H1 (cell line): ENCODE data around the gene SFT2D1. TPM values are rescaled to one million over a fixed set of nuclear protein-coding genes. Genes with fewer than 3 reads are reported as not detected.

Source experiments
- CTCF ChIA-PET: fragments of 300-600 bp; sonication (Branson Sonifier 250); formaldehyde crosslinking; loops from one replicate; lab custom pipeline; 2021; ENCODE audit not compliant: partially characterized antibody; lab: Charles Lee
- POLR2A ChIA-PET: fragments of 300-600 bp; sonication (Branson Sonifier 250); formaldehyde crosslinking; loops from one replicate; lab custom pipeline; 2021; ENCODE audit warnings: inconsistent platforms; ENCODE audit not compliant: partially characterized antibody; lab: Charles Lee
- DNase-seq, 2 experiments: peaks; one replicate each; pipeline versions ENCODE4 v3.0.0 to v3.0.0-alpha.2; 2010 to 2022; ENCODE audit warnings: low spot score in 2 of 2, low read depth in 1 of 2, mixed read lengths in 1 of 2
- FAIRE-seq: peaks from 2 replicates; lab custom pipeline; 2011; peaks lifted over from hg19 to GRCh38; lab: Jason Lieb, UNC
- H2AFZ ChIP-seq: 2 replicates; pipeline ENCODE4 v1.8.1; 2012; ENCODE audit warnings: low read length, inconsistent platforms
- H2AK5ac ChIP-seq: 2 replicates; pipeline ENCODE4 v1.6.1; 2013; ENCODE audit warnings: low read depth, low read length
- H2BK120ac ChIP-seq: replicated peaks from 2 replicates; pipeline ENCODE3; 2013; ENCODE audit warnings: low read depth, low read length, inconsistent platforms
- H2BK12ac ChIP-seq: 2 replicates; pipeline ENCODE4 v1.6.1; 2013; ENCODE audit warnings: low read depth, low read length
- H2BK15ac ChIP-seq: 2 replicates; pipeline ENCODE4 v1.6.1; 2013; ENCODE audit warnings: low read length
- H2BK20ac ChIP-seq: 2 replicates; pipeline ENCODE4 v1.6.1; 2013; ENCODE audit warnings: low read length
- H2BK5ac ChIP-seq: 2 replicates; pipeline ENCODE4 v1.6.1; 2013; ENCODE audit warnings: low read depth, low read length
- H3K14ac ChIP-seq: 2 replicates; pipeline ENCODE4 v1.6.1; 2013; ENCODE audit warnings: inconsistent platforms; ENCODE audit not compliant: insufficient read length
- H3K18ac ChIP-seq: 2 replicates; pipeline ENCODE4 v1.6.1; 2013; ENCODE audit warnings: low read length; ENCODE audit errors: extremely low read depth
- H3K23ac ChIP-seq: 2 replicates; pipeline ENCODE4 v1.6.1; 2013; ENCODE audit warnings: inconsistent platforms; ENCODE audit not compliant: insufficient read length
- H3K23me2 ChIP-seq: 2 replicates; pipeline ENCODE4 v1.6.1; 2013; ENCODE audit warnings: low read depth, low read length
- H3K27ac ChIP-seq: 2 replicates; pipeline ENCODE4 v1.6.1; 2011; ENCODE audit warnings: low read depth, low read length, inconsistent platforms
- H3K27me3 ChIP-seq, 4 experiments: replicated peaks in 1 of 4; 1 replicate in 1 of 4; 2 replicates in 3 of 4; pipeline versions ENCODE4 v1.6.1 to v1.8.1; 2011 to 2013; ENCODE audit warnings: low read length in 3 of 4, mild to moderate bottlenecking in 3 of 4, inconsistent platforms in 2 of 4, mixed read lengths in 2 of 4, moderate library complexity in 1 of 4; ENCODE audit not compliant: control insufficient read depth in 3 of 4, insufficient read depth in 3 of 4; ENCODE audit errors: extremely low read depth in 1 of 4
- H3K36me3 ChIP-seq, 4 experiments: 2 replicates each; pipeline versions ENCODE4 v1.6.1 to v1.8.1; 2011 to 2013; ENCODE audit warnings: mild to moderate bottlenecking in 4 of 4, low read length in 3 of 4, moderate library complexity in 2 of 4, control low read depth in 1 of 4, inconsistent platforms in 1 of 4; ENCODE audit not compliant: insufficient read depth in 4 of 4, control insufficient read depth in 2 of 4
- H3K4ac ChIP-seq: replicated peaks from 2 replicates; pipeline ENCODE3; 2013; ENCODE audit warnings: low read length, low read depth, mixed read lengths, inconsistent platforms; ENCODE audit not compliant: insufficient read length
- H3K4me1 ChIP-seq, 4 experiments: replicated peaks in 1 of 4; 1 replicate in 1 of 4; 2 replicates in 3 of 4; pipeline versions ENCODE4 v1.6.1 to v1.8.1; 2011 to 2013; ENCODE audit warnings: low read length in 3 of 4, inconsistent platforms in 2 of 4, mixed read lengths in 1 of 4; ENCODE audit not compliant: insufficient read depth in 4 of 4, control insufficient read depth in 3 of 4
- H3K4me2 ChIP-seq, 2 experiments: 2 replicates each; pipeline versions ENCODE4 v1.6.1 to v1.8.1; 2011 to 2013; ENCODE audit warnings: low read depth in 2 of 2, low read length in 2 of 2, control low read depth in 1 of 2, inconsistent platforms in 1 of 2, mild to moderate bottlenecking in 1 of 2; ENCODE audit not compliant: insufficient read depth in 1 of 2
- H3K4me3 ChIP-seq, 4 experiments: fragments of 200-600, 300-600 bp in 1 of 4; sonication (generic), shearing (Covaris generic), sonication (Bioruptor Twin) in 1 of 4; 2 replicates each; pipeline versions ENCODE4 v1.5.1 to v1.8.1; 2011 to 2016; ENCODE audit warnings: low read length in 4 of 4, low read depth in 3 of 4, control low read depth in 2 of 4, inconsistent platforms in 2 of 4, mild to moderate bottlenecking in 2 of 4, mixed read lengths in 1 of 4, moderate library complexity in 1 of 4; ENCODE audit not compliant: insufficient read depth in 2 of 4; ENCODE audit errors: extremely low read depth in 1 of 4
- H3K56ac ChIP-seq: replicated peaks from 2 replicates; pipeline ENCODE3; 2013; ENCODE audit warnings: low read depth, mild to moderate bottlenecking, mixed read lengths, low read length, inconsistent platforms; ENCODE audit not compliant: insufficient read length
- H3K79me1 ChIP-seq: 2 replicates; pipeline ENCODE4 v1.6.1; 2013; ENCODE audit warnings: low read depth, low read length, control low read depth
- H3K79me2 ChIP-seq, 2 experiments: 2 replicates each; pipeline versions ENCODE4 v1.6.1 to v1.8.1; 2012 to 2013; ENCODE audit warnings: low read length in 2 of 2, mild to moderate bottlenecking in 2 of 2, inconsistent platforms in 1 of 2; ENCODE audit not compliant: insufficient read depth in 2 of 2, control insufficient read depth in 1 of 2
- H3K9ac ChIP-seq, 4 experiments: replicated peaks in 1 of 4; 1 replicate in 1 of 4; 2 replicates in 3 of 4; pipeline versions ENCODE4 v1.6.1 to v1.8.1; 2011 to 2013; ENCODE audit warnings: low read depth in 3 of 4, low read length in 3 of 4, control low read depth in 2 of 4, mild to moderate bottlenecking in 2 of 4, moderate library complexity in 2 of 4, inconsistent platforms in 1 of 4; ENCODE audit errors: extremely low read depth in 1 of 4
- H3K9me3 ChIP-seq, 2 experiments: 2 replicates each; pipeline versions ENCODE4 v1.6.1 to v1.8.1; 2012 to 2013; ENCODE audit warnings: mild to moderate bottlenecking in 2 of 2, moderate library complexity in 2 of 2, control low read depth in 1 of 2, inconsistent platforms in 1 of 2, low read depth in 1 of 2, low read length in 1 of 2, mixed read lengths in 1 of 2; ENCODE audit not compliant: insufficient read depth in 2 of 2
- H4K20me1 ChIP-seq, 2 experiments: replicated peaks in 1 of 2; 2 replicates each; pipeline versions ENCODE3 to v1.8.1; 2011 to 2013; ENCODE audit warnings: inconsistent platforms in 2 of 2, low read length in 2 of 2, mild to moderate bottlenecking in 1 of 2; ENCODE audit not compliant: insufficient read depth in 2 of 2, control insufficient read depth in 1 of 2
- H4K5ac ChIP-seq: 2 replicates; pipeline ENCODE4 v1.6.1; 2013; ENCODE audit warnings: low read length, low read depth, mixed read lengths, inconsistent platforms; ENCODE audit not compliant: insufficient read length
- H4K8ac ChIP-seq: 2 replicates; pipeline ENCODE4 v1.8.0; 2013; ENCODE audit warnings: mild to moderate bottlenecking, moderate library complexity, low read length, inconsistent platforms; ENCODE audit not compliant: insufficient read depth; ENCODE audit errors: extremely low read depth
- H4K91ac ChIP-seq: replicated peaks from 2 replicates; pipeline ENCODE3; 2013; ENCODE audit warnings: low read length, mixed read lengths, inconsistent platforms; ENCODE audit not compliant: insufficient read length
- CREB1 ChIP-seq: IDR thresholded peaks from 2 replicates; pipeline ENCODE4 v1.6.1; 2012; ENCODE audit warnings: inconsistent platforms
- CTCF ChIP-seq, 3 experiments: IDR thresholded peaks; 1 replicate in 2 of 3; 2 replicates in 1 of 3; pipeline versions ENCODE4 v1.5.1 to v1.6.1; 2011; ENCODE audit warnings: low read length in 3 of 3, mild to moderate bottlenecking in 3 of 3, inconsistent platforms in 2 of 3, low read depth in 1 of 3, moderate library complexity in 1 of 3; ENCODE audit not compliant: insufficient read depth in 1 of 3; ENCODE audit errors: control extremely low read depth in 1 of 3
- KDM4A ChIP-seq: IDR thresholded peaks from one replicate; pipeline ENCODE4 v1.7.1; 2012; ENCODE audit warnings: low read depth, mild to moderate bottlenecking, moderate library complexity, low read length, inconsistent platforms; ENCODE audit not compliant: severe bottlenecking
- MAX ChIP-seq: IDR thresholded peaks from 2 replicates; pipeline ENCODE4 v1.6.1; 2012; ENCODE audit warnings: inconsistent platforms
- PHF8 ChIP-seq: fragments of 200-600 bp; sonication (generic); conservative IDR thresholded peaks from 2 replicates; pipeline ENCODE4 v1.7.1; 2012; ENCODE audit warnings: low read depth, mild to moderate bottlenecking, inconsistent platforms, low read length, moderate library complexity
- RAD21 ChIP-seq, 2 experiments: IDR thresholded peaks in 1 of 2; conservative IDR thresholded peaks in 1 of 2; 2 replicates each; pipeline ENCODE4 v1.6.1; 2011; ENCODE audit warnings: low read depth in 2 of 2, low read length in 2 of 2, improper control_type of control experiment in 1 of 2, inconsistent platforms in 1 of 2, mild to moderate bottlenecking in 1 of 2, moderate library complexity in 1 of 2
- RXRA ChIP-seq: IDR thresholded peaks from 2 replicates; pipeline ENCODE4 v1.6.1; 2011; ENCODE audit warnings: low read depth, mild to moderate bottlenecking, low read length, moderate library complexity; ENCODE audit not compliant: insufficient read depth
- TCF12 ChIP-seq: IDR thresholded peaks from 2 replicates; pipeline ENCODE4 v1.6.1; 2011; ENCODE audit warnings: low read depth, mild to moderate bottlenecking, low read length
- USF2 ChIP-seq: IDR thresholded peaks from 2 replicates; pipeline ENCODE4 v1.6.1; 2011; ENCODE audit warnings: low read length, improper control_type of control experiment
- WGBS, 2 experiments: shearing (Covaris generic) in 1 of 2; methylation state at CpG; one replicate each; pipeline versions ENCODE4 v1.1.6 to v1.1.7; 2013 to 2015; ENCODE audit warnings: low lambda C conversion rate in 2 of 2, mixed read lengths in 2 of 2, inconsistent platforms in 1 of 2, low coverage in 1 of 2, missing lambda C conversion rate in 1 of 2; ENCODE audit not compliant: insufficient replicate concordance in 2 of 2, insufficient coverage in 1 of 2, insufficient read length in 1 of 2; ENCODE audit errors: extremely low coverage in 1 of 2, missing lambda C conversion rate in 1 of 2; 5-methylcytosine and 5-hydroxymethylcytosine counted together
- polyA plus RNA-seq, 7 experiments: library from polyadenylated mRNA; depleted of rRNA in 3 of 7; stranded (reverse) in 5 of 7; unstranded in 2 of 7; fragments of >200 nt in 5 of 7; fragments of 200-250 nt in 2 of 7; gene quantifications; 1 replicate in 5 of 7; 2 replicates in 1 of 7; 4 replicates in 1 of 7; pipeline versions ENCODE4 v1.2.1 to v1.2.3, GENCODE V29; 2011 to 2013; ENCODE audit warnings: missing spikeins in 2 of 7, mixed read lengths in 2 of 7
- total RNA-seq: library from RNA; stranded (reverse); fragmentation: NEBNext Ultra II Directional; extraction: Animal tissue kit (Norgen Biotek cat#: 25700); gene quantifications from 2 replicates; pipeline ENCODE4 v1.2.1, GENCODE V29; 2021

SFT2D1 gene
- total and polyA plus RNA-seq, 2 of the 8 experiments (the other 6 are each of a cell fraction or from before 2014, with no cell fraction given): 52.3 to 76.1 TPM

- 81% methylated on average over 3 of the region's 3 CpGs; no CpG with 5 or more reads in 1 of the 2 experiments for WGBS, 2 experiments
- Histone ChIP-seq H4K8ac (no peak overlapping the region), H2AK5ac (no peak overlapping the region), H3K14ac (no peak overlapping the region), H2BK5ac (no peak overlapping the region), H3K23ac (no peak overlapping the region), H3K9ac (no peak overlapping the region), H2BK15ac (no peak overlapping the region), H3K36me3 (no peaks in the 10 kb centered on the region), H3K4me1 (peaks cover 0 to 8% (median 3%) of the 10 kb centered on the region in 4 experiments; a peak in 4 of 7 replicates), H3K56ac (no peak overlapping the region), H2AFZ (no peak overlapping the region), H3K23me2 (peaks cover 7% of the 10 kb centered on the region; the same call in 1 of the 2 replicates), H4K5ac (no peak overlapping the region), H4K20me1 (peaks cover 0 to 2% of the 10 kb centered on the region in 2 experiments), H3K9me3 (no peaks in the 10 kb centered on the region; a peak in 1 of 4 replicates), H3K79me1 (no peaks in the 10 kb centered on the region), H3K79me2 (no peaks in the 10 kb centered on the region), H3K27ac (no peak overlapping the region), H2BK12ac (no peak overlapping the region), H2BK120ac (no peak overlapping the region), H3K4ac (no peak overlapping the region), H4K91ac (no peak overlapping the region), H2BK20ac (no peak overlapping the region), H3K27me3 (peaks cover 19 to 39% (median 33%) of the 10 kb centered on the region in 4 experiments), H3K4me3 (no peak overlapping the region), H3K4me2 (no peak overlapping the region), H3K18ac (no peak overlapping the region)
- no peak for FAIRE-seq
- POLR2A ChIA-PET: no interaction called here
- DNase-seq: no peak
- CTCF ChIA-PET: interaction anchor here (0.6 to 4.6 kb wide), 12 partner anchors 7 to 421 kb away, joined by 3 to 19 read pairs (median 4); no protein-coding TSS in a partner anchor
- no peak for TF ChIP-seq TCF12
- TF ChIP-seq CREB1: no peak
- no peak for TF ChIP-seq PHF8
- TF ChIP-seq CTCF (IDR thresholded peaks at IDR 0.05; ENCODE audit: control extremely low read depth in 1 of 3, insufficient read depth in 1 of 3, low read depth in 1 of 3, low read length in 3 of 3): peak in 2 of 3 experiments; percentile 43 to 47; a peak in 3 of 4 replicates
- TF ChIP-seq KDM4A: no peak
- no peak for TF ChIP-seq USF2
- peak; percentile 7 to 53; a peak in 3 of 4 replicates for TF ChIP-seq RAD21 (IDR thresholded peaks at IDR 0.05 in 1 of 2, conservative IDR thresholded peaks at IDR 0.05 in 1 of 2; ENCODE audit: low read depth in 2 of 2, low read length in 2 of 2)
- TF ChIP-seq MAX: no peak
- TF ChIP-seq RXRA: no peak
Measured at GRCh38 chr6:166304106-166304505, 38.2 kb downstream of the SFT2D1 start.
